GM12875 (cell line): ENCODE data around the gene TTLL11.

ENCODE experiments used
- H3K4me3 ChIP-seq: one replicate; pipeline ENCODE4 v1.5.1; 2011; ENCODE audit warnings: low read depth, low read length, control low read depth
- TF ChIP-seq, protein P1 (sequence below): IDR thresholded peaks from 2 replicates; pipeline ENCODE4 v1.5.1; 2011; ENCODE audit warnings: low read depth, mild to moderate bottlenecking, control low read depth, inconsistent platforms, low read length, moderate library complexity, borderline replicate concordance; ENCODE audit not compliant: insufficient read depth

TTLL11 gene

DNA sequence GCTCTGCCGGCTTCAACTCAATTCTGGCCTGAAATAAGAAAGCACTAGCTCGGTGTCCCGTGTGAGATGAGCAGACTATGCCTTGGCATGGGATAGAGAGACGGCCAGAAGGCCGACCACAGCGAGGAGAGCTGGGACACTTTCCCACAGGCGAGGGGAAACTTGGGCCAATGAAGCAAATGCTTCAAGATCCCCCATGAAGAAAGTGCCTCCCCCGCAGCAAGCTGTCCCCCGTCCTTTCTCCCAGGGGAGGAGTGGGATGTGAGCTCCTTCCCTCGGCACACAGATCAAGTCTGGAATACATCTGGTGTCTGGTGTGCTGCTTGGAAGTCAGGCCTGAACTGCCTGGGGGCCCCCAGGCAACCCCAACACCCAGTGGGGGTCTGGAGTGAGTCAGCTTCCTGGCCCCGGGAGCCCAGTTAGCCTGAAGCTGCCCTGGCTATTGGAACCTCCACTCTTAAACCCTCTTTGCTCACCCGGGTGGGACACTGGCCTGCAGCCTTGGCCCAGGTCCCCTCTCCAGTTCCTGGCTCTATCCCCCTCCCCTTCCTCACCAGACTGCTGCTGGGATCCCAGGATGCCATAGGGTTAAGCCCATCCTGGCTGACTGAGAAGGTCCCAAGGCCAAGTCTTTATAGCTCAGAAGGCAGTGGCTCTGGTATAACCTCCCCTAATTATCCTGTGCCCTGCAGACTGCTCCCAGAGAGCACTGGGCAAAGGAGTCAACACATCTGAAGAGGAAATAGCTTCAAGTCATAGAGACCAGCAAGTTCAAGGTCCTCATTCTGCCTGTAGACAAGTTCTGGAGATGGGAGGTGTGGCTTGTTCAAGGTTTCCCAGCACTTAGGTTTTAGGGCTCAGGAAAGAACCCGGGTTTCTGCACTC lies 205.3 kb downstream of the TTLL11 start:
- no peak overlapping the region for H3K4me3 ChIP-seq
- TF ChIP-seq, protein P1, sequence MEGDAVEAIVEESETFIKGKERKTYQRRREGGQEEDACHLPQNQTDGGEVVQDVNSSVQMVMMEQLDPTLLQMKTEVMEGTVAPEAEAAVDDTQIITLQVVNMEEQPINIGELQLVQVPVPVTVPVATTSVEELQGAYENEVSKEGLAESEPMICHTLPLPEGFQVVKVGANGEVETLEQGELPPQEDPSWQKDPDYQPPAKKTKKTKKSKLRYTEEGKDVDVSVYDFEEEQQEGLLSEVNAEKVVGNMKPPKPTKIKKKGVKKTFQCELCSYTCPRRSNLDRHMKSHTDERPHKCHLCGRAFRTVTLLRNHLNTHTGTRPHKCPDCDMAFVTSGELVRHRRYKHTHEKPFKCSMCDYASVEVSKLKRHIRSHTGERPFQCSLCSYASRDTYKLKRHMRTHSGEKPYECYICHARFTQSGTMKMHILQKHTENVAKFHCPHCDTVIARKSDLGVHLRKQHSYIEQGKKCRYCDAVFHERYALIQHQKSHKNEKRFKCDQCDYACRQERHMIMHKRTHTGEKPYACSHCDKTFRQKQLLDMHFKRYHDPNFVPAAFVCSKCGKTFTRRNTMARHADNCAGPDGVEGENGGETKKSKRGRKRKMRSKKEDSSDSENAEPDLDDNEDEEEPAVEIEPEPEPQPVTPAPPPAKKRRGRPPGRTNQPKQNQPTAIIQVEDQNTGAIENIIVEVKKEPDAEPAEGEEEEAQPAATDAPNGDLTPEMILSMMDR, result no peak

GRCh38 chr9:121886759-121887485 lies 206.2 kb downstream of the TTLL11 start:
- TF ChIP-seq, protein P1, result no peak
- no peak overlapping the region for H3K4me3 ChIP-seq

GRCh38 chr9:121885345-121885901 lies 207.7 kb downstream of the TTLL11 start:
- H3K4me3 ChIP-seq, result no peak overlapping the region
- TF ChIP-seq, protein P1, result no peak

- no peak overlapping the region for H3K4me3 ChIP-seq
Measured at GRCh38 chr9:121884057-121884541, 209.0 kb downstream of the TTLL11 start.

GRCh38 chr9:121883281-121884056 lies 209.6 kb downstream of the TTLL11 start:
- no peak overlapping the region for H3K4me3 ChIP-seq
- TF ChIP-seq, protein P1, result no peak

More at GRCh38 chr9:121884057-121884541, 209.0 kb downstream of the TTLL11 start:
- TF ChIP-seq, protein P1, result no peak

DNA sequence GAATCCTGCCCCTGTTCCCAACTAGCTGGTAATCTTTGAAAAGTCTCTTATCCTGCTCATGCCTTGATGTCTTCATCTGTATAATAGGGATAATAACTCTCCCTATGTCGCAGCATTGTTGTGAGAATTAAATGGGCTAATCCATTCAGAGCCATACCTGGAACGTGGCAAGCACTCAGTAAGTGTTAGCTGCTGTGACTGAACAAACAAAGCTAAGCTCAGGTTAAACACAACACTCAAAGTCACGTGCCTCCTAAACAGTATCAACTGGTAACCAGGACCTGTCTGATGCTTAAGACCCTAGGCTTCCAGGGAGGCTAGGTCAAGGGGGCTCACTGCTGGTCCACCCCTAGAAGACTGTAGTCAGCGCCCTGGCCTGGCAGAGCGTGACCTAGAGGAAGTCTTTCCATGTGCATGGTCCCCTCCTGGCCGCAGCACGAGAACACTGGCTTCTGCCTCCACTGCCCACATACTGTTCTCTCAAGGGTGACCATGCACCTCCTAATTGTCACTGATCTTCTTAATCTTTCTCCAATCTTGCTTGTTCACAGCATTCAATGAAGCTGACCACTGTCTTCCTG lies 211.1 kb downstream of the TTLL11 start:
- TF ChIP-seq, protein P1, result no peak

More for the DNA sequence above, 211.1 kb downstream of the TTLL11 start:
- no peak overlapping the region for H3K4me3 ChIP-seq
